Neutrophil (primary cell): ENCODE results near the gene SCN4B.
"Not testable (repeated sequence)": the region's sequence is repeated elsewhere in the genome, so short reads cannot be mapped to it uniquely, and the experiment has no call there.

ENCODE experiments used
- H3K27ac ChIP-seq: fragments of 200-600 bp; sonication (generic); 2 replicates; pipeline ENCODE4 v1.5.1; 2016; ENCODE audit warnings: mild to moderate bottlenecking, moderate library complexity
- H3K27me3 ChIP-seq: fragments of 200-600 bp; sonication (generic); 2 replicates; pipeline ENCODE4 v1.6.0; 2016; ENCODE audit warnings: mild to moderate bottlenecking
- H3K36me3 ChIP-seq: fragments of 200-600 bp; sonication (generic); 2 replicates; pipeline ENCODE4 v1.5.1; 2017
- H3K4me1 ChIP-seq, 2 experiments: fragments of 200-600 bp in 1 of 2; sonication (generic) in 1 of 2; 1 replicate in 1 of 2; 2 replicates in 1 of 2; pipeline versions ENCODE4 v1.5.1 to v1.6.1; 2013 to 2016; ENCODE audit warnings: low read depth in 1 of 2, low read length in 1 of 2, mild to moderate bottlenecking in 1 of 2, moderate library complexity in 1 of 2; ENCODE audit not compliant: control insufficient read depth in 1 of 2, insufficient read depth in 1 of 2
- H3K4me3 ChIP-seq, 2 experiments: fragments of 200-600 bp in 1 of 2; sonication (generic) in 1 of 2; 1 replicate in 1 of 2; 2 replicates in 1 of 2; pipeline ENCODE4 v1.5.1; 2013 to 2016; ENCODE audit warnings: low read depth in 1 of 2, low read length in 1 of 2, mild to moderate bottlenecking in 1 of 2, moderate library complexity in 1 of 2
- H3K9me3 ChIP-seq: fragments of 200-600 bp; sonication (generic); 2 replicates; pipeline ENCODE4 v1.5.1; 2016
- CTCF ChIP-seq: fragments of 200-600 bp; sonication (generic); IDR thresholded peaks from 2 replicates; pipeline ENCODE4 v1.5.1; 2016; ENCODE audit warnings: antibody characterized with exemption

The SCN4B gene

GRCh38 chr11:118184784-118185579 lies 32.4 kb upstream of the SCN4B start:
- Histone ChIP-seq H3K4me3 (peak overlapping the region; percentile 24 to 50), H3K9me3 (no peaks in the 10 kb centered on the region), H3K27me3 (peaks cover 6% of the 10 kb centered on the region), H3K36me3 (no peaks in the 10 kb centered on the region), H3K27ac (peak overlapping the region; percentile 87), H3K4me1 (peaks cover 44 to 53% of the 10 kb centered on the region in 2 experiments)
- TF ChIP-seq CTCF = no peak

- peaks cover 44 to 53% of the 10 kb centered on the region in 2 experiments for H3K4me1 ChIP-seq
- peak overlapping the region; percentile 87 for H3K27ac ChIP-seq
- peak overlapping the region in 1 of 2 experiments; percentile 50 for H3K4me3 ChIP-seq
Measured at GRCh38 chr11:118183691-118184090, 31.1 kb upstream of the SCN4B start.

GRCh38 chr11:118180300-118180703 lies 27.7 kb upstream of the SCN4B start:
- Histone ChIP-seq H3K4me1 (peaks cover 21 to 29% of the 10 kb centered on the region in 2 experiments), H3K9me3 (no peaks in the 10 kb centered on the region), H3K27ac (no peak overlapping the region), H3K36me3 (no peaks in the 10 kb centered on the region), H3K4me3 (no peak overlapping the region), H3K27me3 (peaks cover 17% of the 10 kb centered on the region)
- no peak for TF ChIP-seq CTCF

More at GRCh38 chr11:118183691-118184090, 31.1 kb upstream of the SCN4B start:
- H3K36me3 ChIP-seq, H3K27me3 ChIP-seq, H3K9me3 ChIP-seq: not testable (repeated sequence)

- no peak for TF ChIP-seq CTCF
- Histone ChIP-seq H3K27ac (no peak overlapping the region), H3K4me1 (peaks cover 11 to 19% of the 10 kb centered on the region in 2 experiments), H3K36me3 (no peaks in the 10 kb centered on the region), H3K27me3 (peaks cover 17% of the 10 kb centered on the region), H3K4me3 (no peak overlapping the region), H3K9me3 (no peaks in the 10 kb centered on the region)
Measured at GRCh38 chr11:118176778-118177134, 24.1 kb upstream of the SCN4B start.

- H3K36me3 ChIP-seq = no peaks in the 10 kb centered on the region
- H3K4me1 ChIP-seq = peaks cover 12 to 24% of the 10 kb centered on the region in 2 experiments
- H3K27ac ChIP-seq = no peak within 1 kb of the TSS
- H3K4me3 ChIP-seq = no peak within 1 kb of the TSS
- no peak for TF ChIP-seq CTCF
- H3K9me3 ChIP-seq = no peaks in the 10 kb centered on the region
- H3K27me3 ChIP-seq = peaks cover 19% of the 10 kb centered on the region
Measured at GRCh38 chr11:118175993-118176777, 23.6 kb upstream of the SCN4B start, which contains the start of gene SCN2B. Gene SCN2B (minus strand): TSS chr11:118176639. CDS start chr11:118176431, 208 bp downstream.
